Endothelial cell of umbilical vein (primary cell): ENCODE results near the gene SLC2A6. TPM values are rescaled to one million over a fixed set of nuclear protein-coding genes. Genes with fewer than 3 reads are reported as not detected.

Experiments
- BruUV-seq: library from RNA; stranded (reverse); fragments of 400-500 nt; replicated peaks from 2 replicates; lab custom pipeline; 2021; lab: Mats Ljungman, UMichigan
- CTCF ChIA-PET: fragments of 300-600, 350-600 bp; sonication (Branson Sonifier 250); formaldehyde crosslinking; loops from one replicate; lab custom pipeline; 2021; ENCODE audit warnings: antibody characterized with exemption, inconsistent platforms; lab: Charles Lee
- POLR2A ChIA-PET: fragments of 300-600, 350-600 bp; sonication (Branson Sonifier 250); formaldehyde crosslinking; loops from one replicate; lab custom pipeline; 2021; ENCODE audit warnings: antibody characterized with exemption, inconsistent platforms; lab: Charles Lee
- DNase-seq: peaks from one replicate; pipeline ENCODE4 v3.0.0-alpha.2; 2011; ENCODE audit warnings: low read depth, low spot score
- FAIRE-seq: peaks from 2 replicates; lab custom pipeline; 2011; peaks lifted over from hg19 to GRCh38; lab: Jason Lieb, UNC
- H2AFZ ChIP-seq: 2 replicates; pipeline ENCODE4 v1.6.0; 2012; ENCODE audit warnings: low read depth, low read length, control low read depth, inconsistent platforms
- H3K27ac ChIP-seq: 2 replicates; pipeline ENCODE4 v1.5.1; 2011; ENCODE audit warnings: low read depth, mild to moderate bottlenecking, control low read depth, low read length, moderate library complexity; ENCODE audit not compliant: insufficient read depth
- H3K27me3 ChIP-seq, 2 experiments: 2 replicates each; pipeline versions ENCODE4 v1.6.0 to v1.6.1; 2011; ENCODE audit warnings: low read length in 2 of 2, mixed read lengths in 1 of 2; ENCODE audit not compliant: control insufficient read depth in 2 of 2, insufficient read depth in 2 of 2
- H3K36me3 ChIP-seq, 2 experiments: 2 replicates in 1 of 2; 3 replicates in 1 of 2; pipeline ENCODE4 v1.5.1; 2011; ENCODE audit warnings: low read length in 2 of 2, mild to moderate bottlenecking in 1 of 2, moderate library complexity in 1 of 2; ENCODE audit not compliant: control insufficient read depth in 2 of 2, insufficient read depth in 2 of 2; ENCODE audit errors: extremely low read depth in 1 of 2
- H3K4me1 ChIP-seq: 3 replicates; pipeline ENCODE4 v1.5.1; 2011; ENCODE audit warnings: mild to moderate bottlenecking, low read length; ENCODE audit not compliant: control insufficient read depth, insufficient read depth; ENCODE audit errors: extremely low read depth
- H3K4me2 ChIP-seq: 2 replicates; pipeline ENCODE4 v1.6.1; 2011; ENCODE audit warnings: low read length, control low read depth, mixed read lengths; ENCODE audit not compliant: insufficient read depth
- H3K4me3 ChIP-seq, 3 experiments: fragments of 200-600 bp in 1 of 3; sonication (generic), shearing (Covaris generic) in 1 of 3; replicated peaks in 1 of 3; 2 replicates each; pipeline ENCODE4 v1.5.1; 2011 to 2016; ENCODE audit warnings: control low read depth in 3 of 3, low read length in 3 of 3, mild to moderate bottlenecking in 2 of 3, inconsistent platforms in 1 of 3, low read depth in 1 of 3, moderate library complexity in 1 of 3; ENCODE audit not compliant: insufficient read depth in 1 of 3
- H3K79me2 ChIP-seq: 2 replicates; pipeline ENCODE4 v1.6.0; 2012; ENCODE audit warnings: low read length, inconsistent platforms; ENCODE audit not compliant: control insufficient read depth, insufficient read depth
- H3K9ac ChIP-seq: replicated peaks from 2 replicates; pipeline ENCODE3; 2011; ENCODE audit warnings: low read length, control low read depth; ENCODE audit not compliant: insufficient read depth; ENCODE audit errors: extremely low read depth
- H3K9me1 ChIP-seq: replicated peaks from 3 replicates; pipeline ENCODE4 v1.6.0; 2011; ENCODE audit warnings: mild to moderate bottlenecking, low read length; ENCODE audit not compliant: control insufficient read depth, insufficient read depth; ENCODE audit errors: extremely low read depth
- H3K9me3 ChIP-seq: replicated peaks from 2 replicates; pipeline ENCODE4 v1.5.1; 2012; ENCODE audit warnings: low read length, inconsistent platforms; ENCODE audit not compliant: control insufficient read depth, insufficient read depth
- H4K20me1 ChIP-seq: replicated peaks from 2 replicates; pipeline ENCODE3; 2011; ENCODE audit warnings: mild to moderate bottlenecking, low read length; ENCODE audit not compliant: control insufficient read depth, insufficient read depth; ENCODE audit errors: extremely low read depth
- CTCF ChIP-seq, 2 donors: IDR thresholded peaks; 1 replicate in 1 of 2; 2 replicates in 1 of 2; pipeline ENCODE4 v1.5.1; 2011; ENCODE audit warnings: low read length in 2 of 2, mild to moderate bottlenecking in 2 of 2, moderate library complexity in 2 of 2, control low read depth in 1 of 2, inconsistent platforms in 1 of 2, low read depth in 1 of 2; ENCODE audit not compliant: insufficient read depth in 1 of 2; ENCODE audit errors: extremely low read depth in 1 of 2
- EZH2 ChIP-seq: IDR thresholded peaks from 2 replicates; pipeline ENCODE4 v1.6.1; 2012; ENCODE audit warnings: borderline replicate concordance, low read depth, mild to moderate bottlenecking, moderate library complexity, low read length, inconsistent platforms; ENCODE audit not compliant: severe bottlenecking
- FOS ChIP-seq: IDR thresholded peaks from 2 replicates; pipeline ENCODE4 v1.6.1; 2011; ENCODE audit warnings: mild to moderate bottlenecking, low read length, moderate library complexity, borderline replicate concordance; ENCODE audit not compliant: insufficient read depth
- GATA2 ChIP-seq: IDR thresholded peaks from 2 replicates; pipeline ENCODE4 v1.7.0; 2011; ENCODE audit warnings: low read depth, mild to moderate bottlenecking, moderate library complexity, mixed read lengths, low read length; ENCODE audit not compliant: insufficient read length, insufficient read depth
- JUN ChIP-seq: IDR thresholded peaks from 2 replicates; pipeline ENCODE4 v1.6.1; 2011; ENCODE audit warnings: borderline replicate concordance, low read depth; ENCODE audit not compliant: insufficient read length, insufficient read depth
- MAX ChIP-seq: IDR thresholded peaks from 2 replicates; pipeline ENCODE4 v1.6.1; 2011; ENCODE audit not compliant: insufficient read depth, insufficient read length
- MYC ChIP-seq: IDR thresholded peaks from one replicate; pipeline ENCODE4 v1.6.1; 2011; ENCODE audit warnings: mild to moderate bottlenecking, low read depth, low read length
- POLR2A ChIP-seq: IDR thresholded peaks from 2 replicates; pipeline ENCODE4 v1.6.1; 2012; ENCODE audit warnings: low read depth, mild to moderate bottlenecking, control low read depth, low read length
- POLR2AphosphoS5 ChIP-seq: IDR thresholded peaks from 2 replicates; pipeline ENCODE4 v1.6.1; 2012; ENCODE audit warnings: low read depth, mild to moderate bottlenecking, control low read depth, low read length, moderate library complexity; ENCODE audit not compliant: insufficient read depth
- dilution Hi-C: fragments of 300-500 bp; cut with MboI; formaldehyde crosslinking; loops from one replicate; pipeline ENCODE4 v1.15.0; 2019; ENCODE audit warnings: low sequenced_read_pairs; ENCODE audit not compliant: extremely low pct_ligation_motif_present
- intact Hi-C: fragments of 100-400 bp; cut with micrococcal nuclease; formaldehyde crosslinking; loops from one replicate; pipeline ENCODE4 v1.10.0; 2022
- polyA plus RNA-seq, 4 experiments: library from polyadenylated mRNA; depleted of rRNA in 3 of 4; stranded (reverse) in 3 of 4; unstranded in 1 of 4; fragments of >200 nt; gene quantifications; 2 replicates each; pipeline versions ENCODE4 v1.2.1 to v1.2.3, GENCODE V29; 2011 to 2012; ENCODE audit warnings: missing spikeins in 1 of 4
- total RNA-seq: library from RNA; stranded (reverse); gene quantifications from 2 replicates; pipeline ENCODE4 v1.2.3, GENCODE V29; 2021

Gene SLC2A6
- total and polyA plus RNA-seq, 2 donors (not counting 3 experiments of a cell fraction or from before 2014, with no cell fraction given) = 35.7 to 39.6 TPM

GRCh38 chr9:133493845-133494540, 15.1 kb upstream of the SLC2A6 start:
- no peaks in the 10 kb centered on the region for H3K36me3 ChIP-seq
- POLR2A ChIA-PET = no interaction called here
- intact Hi-C loops (no loop called here), dilution Hi-C loops (no loop called here)
- TF ChIP-seq POLR2A (no peak), GATA2 (no peak), EZH2 (no peak), POLR2AphosphoS5 (no peak), JUN (no peak), CTCF (IDR thresholded peaks at IDR 0.05; ENCODE audit: extremely low read depth in 1 of 2, insufficient read depth in 1 of 2, low read depth in 1 of 2, low read length in 2 of 2) (no peak), MAX (no peak), FOS (no peak), MYC (no peak)
- H3K79me2 ChIP-seq = no peaks in the 10 kb centered on the region
- H3K9ac ChIP-seq = no peak overlapping the region
- no TSS peak for BruUV-seq
- H3K9me1 ChIP-seq = no peaks in the 10 kb centered on the region
- CTCF ChIA-PET = no interaction called here
- no peaks in the 10 kb centered on the region for H4K20me1 ChIP-seq
- no peaks in the 10 kb centered on the region for H3K27me3 ChIP-seq
- DNase-seq (no peak), FAIRE-seq (no peak)
- no peak overlapping the region for H2AFZ ChIP-seq
- no peaks in the 10 kb centered on the region for H3K4me1 ChIP-seq
- H3K9me3 ChIP-seq = no peaks in the 10 kb centered on the region
- no peak overlapping the region for H3K4me3 ChIP-seq
- no peak overlapping the region for H3K27ac ChIP-seq
- H3K4me2 ChIP-seq = no peak overlapping the region
